GM23338 (cell line): ENCODE measurements around the gene KCNA2.

Experiments used
- CREB1 ChIP-seq: fragments of 250-450 bp; sonication (Bioruptor Pico); IDR thresholded peaks from 2 replicates; pipeline ENCODE4 v1.5.0; 2020; ENCODE audit warnings: low read depth, mild to moderate bottlenecking, moderate library complexity
- CTCF ChIP-seq, 2 experiments: fragments of 200-600 bp in 1 of 2; sonication (generic) in 1 of 2; conservative IDR thresholded peaks; 2 replicates each; pipeline versions ENCODE4 v1.5.1 to v1.6.1; 2016 to 2017; ENCODE audit warnings: antibody characterized with exemption in 2 of 2, low read depth in 2 of 2, mild to moderate bottlenecking in 2 of 2, moderate library complexity in 1 of 2
- ETS1 ChIP-seq: IDR thresholded peaks from 2 replicates; pipeline ENCODE4 v1.6.1; 2016; ENCODE audit warnings: antibody characterized with exemption
- EZH2 ChIP-seq: fragments of 200-600 bp; sonication (generic); IDR thresholded peaks from one replicate; pipeline ENCODE4 v1.8.0; 2017; ENCODE audit warnings: antibody characterized with exemption, mild to moderate bottlenecking, low read depth; ENCODE audit not compliant: unreplicated experiment
- EZH2phosphoT487 ChIP-seq: fragments of 200-600 bp; sonication (generic); IDR thresholded peaks from one replicate; pipeline ENCODE4 v1.8.1; 2018; ENCODE audit warnings: antibody characterized with exemption; ENCODE audit not compliant: unreplicated experiment
- JUNB ChIP-seq: IDR thresholded peaks from one replicate; pipeline ENCODE4 v1.6.1; 2016; ENCODE audit warnings: antibody characterized with exemption; ENCODE audit not compliant: unreplicated experiment
- POLR2AphosphoS5 ChIP-seq: IDR thresholded peaks from 2 replicates; pipeline ENCODE4 v1.6.1; 2016; ENCODE audit warnings: antibody characterized with exemption, low read depth
- REST ChIP-seq: IDR thresholded peaks from one replicate; pipeline ENCODE4 v1.6.1; 2018; ENCODE audit warnings: antibody characterized with exemption; ENCODE audit not compliant: unreplicated experiment
- ZNF331 ChIP-seq: fragments of 250-450 bp; sonication (Bioruptor Pico); IDR thresholded peaks from 2 replicates; pipeline ENCODE4 v1.5.0; 2020; ENCODE audit warnings: low read depth, mild to moderate bottlenecking, moderate library complexity
- ZNF462 ChIP-seq: fragments of 250-450 bp; sonication (Bioruptor Pico); IDR thresholded peaks from 2 replicates; pipeline ENCODE4 v1.5.0; 2020; ENCODE audit warnings: mild to moderate bottlenecking, moderate library complexity

- TF ChIP-seq CTCF (conservative IDR thresholded peaks at IDR 0.05; ENCODE audit: low read depth in 2 of 2) (no peak), REST (no peak), CREB1 (CRISPR knock-in tag) (no peak), POLR2AphosphoS5 (no peak), EZH2 (no peak), EZH2phosphoT487 (no peak), JUNB (no peak), ZNF331 (CRISPR knock-in tag) (no peak), ZNF462 (CRISPR knock-in tag) (no peak), ETS1 (no peak)
Measured at GRCh38 chr1:110601332-110601731, 4.8 kb downstream of the KCNA2 start.
